LNCaP clone FGC (cell line): ENCODE measurements around the gene BLMH.

Experiments used
- DNase-seq: peaks from one replicate; pipeline ENCODE4 v3.0.0-alpha.2; 2011; ENCODE audit warnings: low read depth
- H3K4me3 ChIP-seq: 2 replicates; pipeline ENCODE4 v1.5.1; 2011; ENCODE audit warnings: mild to moderate bottlenecking, low read depth, low read length, control low read depth
- TF ChIP-seq, protein P1 (sequence below): IDR thresholded peaks from 2 replicates; pipeline ENCODE4 v1.5.1; 2012; ENCODE audit warnings: mild to moderate bottlenecking; ENCODE audit not compliant: control insufficient read depth, insufficient read depth; ENCODE audit errors: extremely low read depth

Gene BLMH

DNA sequence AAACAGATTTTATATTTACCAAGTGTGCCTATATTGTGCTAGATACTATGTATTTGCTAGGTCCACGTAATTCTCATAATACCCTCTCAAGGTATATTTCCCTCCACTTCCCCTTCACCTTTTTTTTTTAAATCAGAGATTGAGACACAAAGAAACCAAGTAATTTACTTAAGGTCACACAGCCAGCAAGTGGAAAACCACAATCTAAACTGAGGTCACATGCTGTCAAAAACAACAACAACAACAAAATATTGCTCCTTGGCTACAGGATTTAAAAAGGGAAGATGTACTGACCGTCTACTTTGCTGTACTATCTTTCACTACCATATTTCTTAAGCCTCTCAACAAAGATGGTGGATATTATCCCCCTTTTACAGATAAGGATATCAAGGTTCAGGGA is 15.8 kb downstream of the BLMH start:
- TF ChIP-seq, protein P1, sequence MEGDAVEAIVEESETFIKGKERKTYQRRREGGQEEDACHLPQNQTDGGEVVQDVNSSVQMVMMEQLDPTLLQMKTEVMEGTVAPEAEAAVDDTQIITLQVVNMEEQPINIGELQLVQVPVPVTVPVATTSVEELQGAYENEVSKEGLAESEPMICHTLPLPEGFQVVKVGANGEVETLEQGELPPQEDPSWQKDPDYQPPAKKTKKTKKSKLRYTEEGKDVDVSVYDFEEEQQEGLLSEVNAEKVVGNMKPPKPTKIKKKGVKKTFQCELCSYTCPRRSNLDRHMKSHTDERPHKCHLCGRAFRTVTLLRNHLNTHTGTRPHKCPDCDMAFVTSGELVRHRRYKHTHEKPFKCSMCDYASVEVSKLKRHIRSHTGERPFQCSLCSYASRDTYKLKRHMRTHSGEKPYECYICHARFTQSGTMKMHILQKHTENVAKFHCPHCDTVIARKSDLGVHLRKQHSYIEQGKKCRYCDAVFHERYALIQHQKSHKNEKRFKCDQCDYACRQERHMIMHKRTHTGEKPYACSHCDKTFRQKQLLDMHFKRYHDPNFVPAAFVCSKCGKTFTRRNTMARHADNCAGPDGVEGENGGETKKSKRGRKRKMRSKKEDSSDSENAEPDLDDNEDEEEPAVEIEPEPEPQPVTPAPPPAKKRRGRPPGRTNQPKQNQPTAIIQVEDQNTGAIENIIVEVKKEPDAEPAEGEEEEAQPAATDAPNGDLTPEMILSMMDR: no peak
- DNase-seq: no peak
- H3K4me3 ChIP-seq: no peak overlapping the region

DNA sequence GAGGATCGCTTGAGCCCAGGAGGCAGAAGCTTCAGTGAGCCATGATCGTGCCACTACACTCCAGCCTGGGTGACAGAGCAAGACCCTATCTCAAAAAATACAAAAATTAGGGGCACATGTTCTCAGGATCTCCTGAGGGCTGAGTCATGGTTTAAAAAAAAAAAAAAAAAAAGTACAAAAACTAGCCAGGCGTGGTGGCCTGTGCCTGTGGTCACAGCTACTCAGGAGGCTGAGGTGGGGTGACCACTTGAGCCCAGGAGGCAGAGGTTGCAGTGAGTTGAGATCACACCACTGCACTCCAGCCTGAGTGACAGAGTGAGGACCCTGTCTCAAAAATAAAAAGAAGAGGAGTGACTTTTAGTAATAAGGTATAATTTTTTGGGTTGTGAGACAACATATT is 16.9 kb downstream of the BLMH start:
- no peak overlapping the region for H3K4me3 ChIP-seq
- no peak for DNase-seq
- TF ChIP-seq, protein P1: no peak

DNA sequence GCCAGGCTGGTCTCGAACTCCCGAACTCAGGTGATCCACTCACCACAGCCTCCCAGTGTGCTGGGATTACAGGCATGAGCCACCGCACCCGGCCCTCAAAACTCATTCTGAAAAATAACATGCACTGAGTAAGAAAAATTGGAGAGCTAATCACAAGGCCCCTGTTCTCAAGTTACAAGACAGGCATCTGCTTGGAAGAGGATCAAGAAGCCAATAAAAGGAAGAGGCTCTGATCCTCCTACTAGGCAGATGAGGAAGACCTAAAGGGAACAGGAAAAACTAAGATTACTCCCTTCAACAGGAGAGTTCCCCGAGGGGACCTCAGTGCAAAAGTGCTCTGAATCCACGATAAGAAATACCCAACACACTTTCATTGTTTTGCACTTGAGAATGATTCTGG is 18.4 kb downstream of the BLMH start:
- no peak overlapping the region for H3K4me3 ChIP-seq
- DNase-seq: no peak
- TF ChIP-seq, protein P1: no peak

DNA sequence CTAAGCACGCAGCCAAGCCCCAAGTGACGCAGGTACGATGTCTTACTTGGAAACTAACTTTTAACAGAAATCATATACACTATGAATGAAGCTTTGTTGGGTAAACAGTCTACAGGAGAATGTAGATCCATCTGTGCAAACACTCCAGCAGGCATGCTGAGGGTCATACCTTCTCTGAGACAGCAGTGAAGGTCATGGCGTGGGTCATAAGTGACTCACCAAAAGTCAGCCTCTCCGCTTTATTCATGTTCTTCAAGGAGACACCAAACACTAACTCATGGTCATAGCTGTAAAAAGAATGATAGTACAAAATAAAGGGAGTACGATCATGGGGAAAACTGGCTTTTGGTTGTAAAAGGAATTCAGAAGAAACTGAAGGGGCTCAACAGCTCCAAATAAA is 20.6 kb downstream of the BLMH start:
- DNase-seq: no peak

DNA sequence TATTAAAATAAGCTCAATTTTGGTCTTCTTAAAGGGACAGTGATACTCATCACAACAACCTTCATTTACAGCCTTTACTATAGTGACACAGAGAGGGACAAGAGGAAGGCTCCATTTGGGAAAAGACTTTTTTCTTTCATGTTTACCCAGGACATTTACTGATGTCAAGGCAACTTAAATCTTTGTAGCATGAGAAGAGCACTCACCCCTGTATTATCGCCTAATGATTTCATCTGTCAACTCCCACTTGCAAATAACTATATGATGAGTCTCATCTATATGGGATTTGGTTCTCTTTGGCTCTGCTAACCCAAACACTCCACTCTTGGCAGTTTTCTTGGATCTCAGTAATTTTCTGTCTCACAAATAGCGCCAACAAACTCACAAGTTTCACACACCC is 24.1 kb downstream of the BLMH start:
- TF ChIP-seq, protein P1: no peak
- DNase-seq: no peak
- no peak overlapping the region for H3K4me3 ChIP-seq

More for the DNA sequence above, 20.6 kb downstream of the BLMH start:
- TF ChIP-seq, protein P1: no peak
- no peak overlapping the region for H3K4me3 ChIP-seq

DNA sequence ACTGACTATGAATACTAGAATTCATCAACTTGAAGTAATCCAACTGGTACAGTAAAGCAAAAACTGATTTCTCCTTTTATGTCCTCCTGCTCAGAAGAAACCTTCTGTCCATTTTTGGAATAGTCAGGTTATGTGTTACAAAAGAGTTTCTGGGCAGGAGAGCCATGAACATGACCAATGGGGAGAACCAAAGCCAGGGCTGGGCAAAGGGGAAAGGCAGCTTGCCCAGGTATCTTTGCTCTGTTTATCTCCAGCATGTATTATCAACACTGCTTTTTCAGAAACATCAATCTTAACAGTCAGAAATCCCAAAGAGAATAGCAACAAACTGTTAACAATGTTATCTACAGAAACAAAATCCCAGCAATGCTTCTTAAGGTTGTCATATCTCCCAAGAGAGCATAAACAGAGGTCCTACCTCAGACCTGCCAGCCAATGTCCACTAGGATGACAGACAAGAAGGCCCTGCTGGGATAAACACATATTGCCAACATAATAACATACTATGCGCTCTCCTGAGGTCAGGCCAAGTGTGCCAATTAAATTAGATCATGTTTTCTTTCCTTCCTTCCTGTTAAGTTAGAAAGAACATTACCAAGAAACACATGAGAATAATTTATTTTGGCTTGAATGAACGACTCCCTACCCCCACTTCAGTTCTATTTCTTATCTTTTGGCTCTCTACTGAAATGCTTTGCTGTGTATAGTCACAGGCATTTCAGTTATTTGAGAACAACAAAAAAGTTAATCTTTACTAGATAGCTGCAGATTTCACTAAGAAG is 28.0 kb downstream of the BLMH start:
- TF ChIP-seq, protein P1: no peak
- DNase-seq: peak; percentile 74
- H3K4me3 ChIP-seq: no peak overlapping the region
